Lower leg skin (tissue), 3 donors: ENCODE results near the gene NCKAP5.

ENCODE experiments used
- POLR2A ChIP-seq, 2 donors: fragments of 450-650 bp; IDR thresholded peaks; one replicate each; pipeline ENCODE4 v1.6.1; 2016 to 2017; ENCODE audit warnings: antibody characterized with exemption in 2 of 2, mild to moderate bottlenecking in 1 of 2, moderate library complexity in 1 of 2
- TF ChIP-seq, protein P1 (sequence below), 3 donors: fragments of 450-650 bp; IDR thresholded peaks; one replicate each; pipeline ENCODE4 v1.5.1; 2016; ENCODE audit warnings: antibody characterized with exemption in 3 of 3, mild to moderate bottlenecking in 3 of 3, moderate library complexity in 2 of 3

DNA sequence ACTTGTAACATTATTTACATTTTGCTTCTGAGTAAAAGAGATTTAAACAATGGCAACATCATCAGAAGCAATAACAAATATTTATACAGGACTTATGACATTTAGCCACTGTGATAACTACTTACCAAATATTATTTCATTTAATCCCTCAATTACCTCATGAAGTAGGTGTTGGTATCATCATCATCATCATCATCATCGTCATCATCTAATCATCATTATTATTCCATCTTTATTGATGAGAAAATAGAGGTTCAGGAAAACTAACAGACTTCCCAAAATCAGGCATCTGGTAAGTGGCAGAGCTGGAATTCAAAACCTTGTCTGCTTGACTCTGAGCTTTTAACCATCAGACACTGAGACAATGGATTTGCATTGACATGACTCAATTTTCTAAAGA, 204.4 kb downstream of the NCKAP5 start:
- TF ChIP-seq POLR2A (IDR thresholded peaks at IDR 0.05), result no peak
- TF ChIP-seq, protein P1, sequence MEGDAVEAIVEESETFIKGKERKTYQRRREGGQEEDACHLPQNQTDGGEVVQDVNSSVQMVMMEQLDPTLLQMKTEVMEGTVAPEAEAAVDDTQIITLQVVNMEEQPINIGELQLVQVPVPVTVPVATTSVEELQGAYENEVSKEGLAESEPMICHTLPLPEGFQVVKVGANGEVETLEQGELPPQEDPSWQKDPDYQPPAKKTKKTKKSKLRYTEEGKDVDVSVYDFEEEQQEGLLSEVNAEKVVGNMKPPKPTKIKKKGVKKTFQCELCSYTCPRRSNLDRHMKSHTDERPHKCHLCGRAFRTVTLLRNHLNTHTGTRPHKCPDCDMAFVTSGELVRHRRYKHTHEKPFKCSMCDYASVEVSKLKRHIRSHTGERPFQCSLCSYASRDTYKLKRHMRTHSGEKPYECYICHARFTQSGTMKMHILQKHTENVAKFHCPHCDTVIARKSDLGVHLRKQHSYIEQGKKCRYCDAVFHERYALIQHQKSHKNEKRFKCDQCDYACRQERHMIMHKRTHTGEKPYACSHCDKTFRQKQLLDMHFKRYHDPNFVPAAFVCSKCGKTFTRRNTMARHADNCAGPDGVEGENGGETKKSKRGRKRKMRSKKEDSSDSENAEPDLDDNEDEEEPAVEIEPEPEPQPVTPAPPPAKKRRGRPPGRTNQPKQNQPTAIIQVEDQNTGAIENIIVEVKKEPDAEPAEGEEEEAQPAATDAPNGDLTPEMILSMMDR (IDR thresholded peaks at IDR 0.05), result no peak
